ENCODE results near the gene CRACDL.

The CRACDL gene

DNA sequence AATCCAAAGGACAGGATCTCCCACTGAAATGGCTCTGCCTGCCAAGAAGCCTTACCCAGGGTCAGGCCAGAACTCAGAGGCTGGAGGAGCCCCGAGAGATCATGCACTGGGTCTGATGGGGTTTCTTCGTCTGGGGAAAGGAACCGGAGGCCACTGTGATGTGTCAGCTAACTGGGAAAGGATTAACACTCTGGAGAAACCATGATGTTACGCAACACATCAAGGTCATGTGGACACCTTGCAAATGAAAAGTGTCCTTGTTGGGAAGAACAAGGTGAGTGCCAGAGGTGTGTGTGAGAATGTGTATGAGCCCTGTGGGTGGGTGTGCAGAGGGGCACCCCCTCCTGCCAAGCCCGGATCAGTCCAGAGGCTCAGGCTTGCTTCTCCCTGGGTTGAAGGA, 86.9 kb downstream of the CRACDL start:
- no peak for DNase-seq

DNA sequence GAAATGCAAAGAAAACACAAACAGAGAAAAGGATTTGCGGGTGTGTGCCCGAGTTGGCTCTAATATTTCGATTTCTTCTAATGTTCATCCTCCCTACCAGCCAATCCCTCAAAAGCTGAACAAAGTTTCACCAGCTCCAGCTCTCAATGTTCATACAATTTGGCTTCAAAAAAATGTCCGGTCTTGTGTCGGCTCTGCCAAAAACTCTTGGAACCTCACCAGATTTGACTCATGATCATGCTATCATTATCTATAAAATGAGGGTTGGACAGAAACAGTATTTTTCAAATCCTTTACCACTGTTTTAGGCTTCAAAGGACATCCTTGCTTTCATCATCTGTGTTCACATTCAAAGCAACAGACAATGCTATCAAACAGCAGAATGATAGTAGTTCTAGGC, 88.2 kb downstream of the CRACDL start:
- DNase-seq, result no peak

DNA sequence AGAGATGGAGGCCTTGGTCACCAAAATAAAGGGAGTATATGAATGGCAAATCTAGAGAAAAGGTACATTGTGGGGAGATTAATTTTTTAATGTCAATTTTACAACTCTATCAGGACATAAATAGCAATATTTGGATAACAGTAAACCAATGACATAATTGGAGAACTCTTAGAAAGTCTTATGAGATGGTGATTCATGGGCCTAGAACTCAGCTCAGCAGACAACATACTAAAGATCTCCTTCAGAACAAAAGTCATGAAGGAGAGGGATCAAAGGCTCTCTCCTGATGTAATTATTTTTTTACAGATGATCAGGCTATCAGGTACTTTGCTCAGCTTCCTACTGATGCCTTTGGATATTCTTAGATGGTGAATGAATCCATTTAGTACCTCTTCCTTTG, 90.0 kb downstream of the CRACDL start:
- no peak for DNase-seq

DNA sequence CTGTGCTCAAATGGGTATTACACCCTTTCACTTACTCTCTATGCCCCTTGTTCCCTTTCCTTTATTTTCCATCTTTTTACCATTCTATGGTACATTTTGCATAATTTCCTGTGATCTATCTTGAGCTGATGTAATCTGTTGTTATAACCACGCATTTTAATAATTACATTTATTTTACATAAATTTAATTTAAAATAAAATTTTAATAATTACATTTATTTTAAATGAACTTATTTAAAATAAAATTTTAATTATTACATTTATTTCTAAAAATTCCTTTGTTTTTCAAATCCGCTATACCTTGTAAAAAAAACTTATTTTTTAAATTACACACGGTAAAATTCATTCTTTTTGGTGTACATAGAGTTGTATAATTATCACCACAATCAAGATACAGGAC, 93.9 kb downstream of the CRACDL start:
- no peak for DNase-seq

DNA sequence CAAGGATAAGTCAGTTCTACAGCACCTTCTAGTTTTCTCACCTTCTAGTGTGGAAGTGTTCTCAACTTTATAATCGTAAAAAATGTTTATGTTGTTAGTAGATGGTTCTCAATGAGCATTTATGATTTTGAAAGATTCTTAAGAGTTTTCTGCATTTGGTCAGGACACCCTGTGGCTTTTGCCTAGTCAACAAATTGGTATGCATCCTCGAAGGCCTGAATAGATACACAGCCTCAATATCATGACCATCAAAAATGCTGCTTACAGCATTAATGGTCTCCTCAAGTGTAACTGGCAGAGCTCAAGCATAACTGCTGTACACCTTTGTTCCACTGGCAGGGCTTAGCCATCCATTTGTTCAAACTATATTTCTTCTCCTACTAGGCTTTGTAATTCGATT, 96.7 kb downstream of the CRACDL start:
- DNase-seq, result no peak

DNA sequence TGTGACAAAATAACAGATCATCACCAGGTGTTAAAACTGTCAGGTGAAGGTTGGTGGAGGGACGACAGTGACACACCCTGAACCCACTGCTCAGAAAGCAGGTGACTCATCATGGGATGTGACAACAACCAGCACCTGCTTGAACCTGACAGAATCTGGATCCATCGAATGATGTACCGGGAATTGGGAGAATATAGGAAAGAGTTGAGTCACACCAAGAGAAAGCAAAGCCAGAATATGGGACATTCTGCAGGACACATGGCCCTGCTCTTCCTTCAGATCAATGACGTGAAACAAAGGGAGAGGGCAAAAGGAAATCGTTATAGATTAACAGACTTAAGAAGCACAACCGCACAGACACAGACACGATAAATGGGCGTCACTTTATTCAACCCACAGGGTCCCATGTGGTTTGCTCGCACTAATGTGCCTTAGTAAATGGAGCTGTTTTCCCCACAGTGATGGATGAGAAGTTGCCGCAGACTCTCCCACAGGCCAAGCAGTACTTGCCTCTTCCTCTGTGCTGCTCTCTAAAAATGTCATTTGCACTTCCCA, 100.1 kb downstream of the CRACDL start:
- no peak for DNase-seq

DNA sequence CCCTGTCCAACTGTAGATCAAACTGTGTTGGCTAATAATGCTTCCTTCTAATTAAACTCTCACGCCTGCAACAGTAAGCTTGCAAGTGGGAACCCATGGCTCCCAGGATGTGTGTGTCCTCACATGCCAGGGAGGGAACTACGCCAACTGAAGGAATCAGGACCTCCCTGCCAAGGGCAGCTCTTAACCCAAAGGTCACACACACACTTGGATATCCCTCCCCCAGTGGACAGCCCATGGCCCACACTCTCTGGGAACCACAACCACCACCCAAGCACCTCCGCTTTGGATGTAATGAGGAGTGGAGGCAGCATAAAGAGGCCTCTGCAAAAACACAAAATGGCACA, 102.1 kb downstream of the CRACDL start:
- DNase-seq, result no peak

DNA sequence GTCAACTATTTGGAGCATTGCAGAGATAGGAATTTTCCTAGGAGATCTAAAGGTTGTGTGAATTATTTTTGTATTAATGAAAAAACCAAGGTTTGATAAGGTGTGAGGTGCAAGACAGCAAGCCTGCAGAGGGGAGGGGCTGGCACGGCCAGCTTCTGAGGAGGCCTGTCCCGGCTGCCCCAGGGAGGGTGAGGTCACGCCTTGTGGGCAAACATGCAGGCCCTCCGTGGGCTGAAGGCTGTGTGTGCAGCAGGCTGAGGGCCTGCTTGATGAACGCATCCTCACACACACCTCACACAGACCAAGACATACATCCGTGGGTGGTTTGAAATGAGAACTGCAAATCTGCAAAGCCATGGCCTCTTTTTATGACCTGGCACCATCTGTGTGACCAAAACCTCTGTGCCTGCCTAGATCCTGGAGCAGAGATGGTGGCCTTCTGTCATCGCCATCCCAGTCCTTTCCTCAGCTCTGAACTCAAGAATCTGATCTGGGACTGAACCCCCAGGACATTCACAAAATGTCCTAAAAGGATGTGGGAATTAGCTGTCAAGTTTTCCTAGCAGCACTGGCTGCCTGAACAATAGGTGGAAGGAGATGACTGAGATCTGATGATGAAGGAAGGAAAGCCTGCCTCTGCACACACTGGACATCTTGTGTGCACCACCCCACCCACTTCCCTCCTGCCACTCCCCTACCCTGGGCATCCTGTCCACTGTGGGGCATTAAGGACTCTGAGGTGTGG, 102.7 kb downstream of the CRACDL start:
- no peak for DNase-seq

DNA sequence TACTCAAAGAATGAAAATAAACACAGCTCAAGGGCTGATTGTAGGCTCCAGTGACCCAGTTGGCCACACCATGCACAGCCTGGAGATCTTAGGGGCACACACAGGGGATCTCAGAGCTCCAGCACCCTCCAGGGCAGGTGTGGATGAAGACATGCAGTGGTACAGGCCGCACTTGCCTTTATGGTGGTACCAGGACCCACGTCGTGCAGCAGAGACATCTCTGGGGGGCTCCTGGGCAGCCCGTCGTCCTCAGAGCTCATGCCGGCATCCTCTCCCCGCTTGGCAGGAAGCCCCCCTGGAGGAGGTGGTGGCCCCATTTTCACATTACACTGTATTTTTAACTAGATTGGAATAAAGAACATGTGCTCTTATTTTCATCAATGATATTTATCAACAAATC, 103.9 kb downstream of the CRACDL start:
- DNase-seq, result no peak

DNA sequence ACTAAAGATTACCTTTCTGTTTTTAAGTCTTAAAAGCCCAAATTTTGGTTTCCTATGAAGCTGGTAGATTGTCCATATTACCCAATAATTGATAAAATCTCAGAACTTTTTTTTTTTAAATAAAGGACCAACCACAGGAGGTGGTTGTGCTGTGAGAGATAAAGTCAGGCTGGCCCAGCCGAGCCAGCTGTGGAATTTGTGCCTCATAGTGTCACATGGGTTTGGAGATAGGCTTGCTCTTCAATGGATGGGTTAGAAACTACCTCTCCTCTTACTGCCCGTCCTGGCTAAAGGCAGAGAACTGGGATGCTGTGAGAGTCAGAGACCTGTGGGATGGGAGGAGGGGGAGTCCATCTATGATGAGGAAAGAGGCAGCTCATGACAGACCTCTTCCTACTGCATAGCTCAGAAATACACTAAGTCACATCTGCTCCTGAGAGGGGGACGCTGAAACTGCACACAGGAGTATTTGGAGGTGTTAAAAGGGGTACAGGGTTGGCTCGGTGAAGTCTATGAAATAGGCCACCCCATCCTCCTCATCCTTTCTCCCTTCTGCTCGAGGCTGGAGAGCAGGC, 105.4 kb downstream of the CRACDL start:
- no peak for DNase-seq

DNA sequence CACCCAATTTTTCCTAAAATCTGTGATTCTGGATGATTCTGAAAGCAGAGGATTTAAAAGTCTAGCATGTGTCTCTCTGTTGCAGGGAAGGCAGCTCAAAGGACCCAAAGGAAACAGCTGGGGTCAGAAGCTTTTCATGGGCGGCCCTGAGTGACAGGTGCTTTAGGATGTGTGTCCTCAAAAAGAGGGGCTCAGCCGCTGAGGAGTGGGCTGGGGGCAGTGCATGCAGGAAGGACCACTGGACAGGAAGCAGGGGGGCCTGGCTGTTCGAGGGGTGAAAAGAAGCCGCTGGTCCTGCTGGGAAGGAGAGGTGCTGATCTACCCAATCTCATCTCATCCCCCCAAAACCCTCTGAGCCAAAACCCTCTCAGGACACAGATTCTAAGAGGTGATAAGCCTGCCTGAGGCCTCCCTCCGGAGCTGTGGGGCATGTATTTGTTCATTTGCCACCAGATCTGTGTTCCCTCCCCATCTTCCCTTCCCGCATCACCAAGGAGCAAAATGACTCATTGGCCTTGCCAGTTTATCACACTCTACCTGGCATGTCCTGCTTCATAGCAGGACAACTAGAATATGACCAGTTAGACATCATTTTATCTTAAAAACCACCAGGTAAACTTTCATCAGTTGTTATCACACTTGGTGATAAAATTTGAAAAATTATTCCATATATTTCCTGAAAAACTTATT, 106.3 kb downstream of the CRACDL start:
- no peak for DNase-seq

DNA sequence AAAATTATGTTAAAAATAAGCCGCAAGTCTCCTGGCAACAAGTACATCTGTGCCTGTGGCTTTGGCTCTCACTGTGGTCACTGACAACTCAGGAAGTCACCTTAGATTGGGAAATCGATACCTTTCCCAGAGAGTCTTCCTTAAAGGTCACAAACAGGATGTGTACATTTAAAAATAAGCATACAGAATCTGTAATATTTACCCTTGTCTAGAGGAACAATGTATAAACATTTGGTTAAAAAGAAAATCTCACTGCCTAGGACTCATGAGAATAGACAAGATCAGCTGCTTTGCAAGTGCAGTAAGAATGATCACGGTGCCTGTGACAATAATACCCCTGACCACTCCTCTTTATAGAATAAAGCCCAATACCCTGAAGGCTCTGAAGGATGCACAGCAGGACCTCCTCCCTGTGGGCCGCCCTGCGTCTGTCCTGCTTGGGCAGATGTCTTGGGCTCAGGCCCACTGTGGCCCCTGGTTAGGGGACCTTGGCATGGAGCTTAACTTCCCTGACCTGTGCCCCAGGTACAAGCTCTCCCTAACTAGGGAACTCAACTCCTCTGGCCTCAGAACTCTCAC, 107.1 kb downstream of the CRACDL start:
- DNase-seq, result no peak

DNA sequence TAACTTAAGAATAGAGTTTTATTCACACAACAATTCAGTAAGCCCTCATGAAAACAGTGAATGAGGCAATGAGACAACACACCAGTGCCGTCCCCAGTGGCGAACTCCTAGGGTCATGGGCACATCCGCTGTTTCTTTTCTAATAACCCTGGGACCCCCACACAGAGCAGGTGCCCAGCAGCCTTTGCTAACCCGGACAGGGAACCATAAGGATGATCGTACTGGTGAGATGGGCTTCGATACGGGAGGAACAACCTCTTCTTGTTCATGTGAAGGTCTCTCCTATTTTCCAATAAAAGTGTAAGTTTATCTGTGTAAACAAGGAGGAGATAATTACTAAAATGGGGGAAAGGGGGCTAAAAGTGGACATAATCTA, 107.7 kb downstream of the CRACDL start:
- DNase-seq, result no peak

DNA sequence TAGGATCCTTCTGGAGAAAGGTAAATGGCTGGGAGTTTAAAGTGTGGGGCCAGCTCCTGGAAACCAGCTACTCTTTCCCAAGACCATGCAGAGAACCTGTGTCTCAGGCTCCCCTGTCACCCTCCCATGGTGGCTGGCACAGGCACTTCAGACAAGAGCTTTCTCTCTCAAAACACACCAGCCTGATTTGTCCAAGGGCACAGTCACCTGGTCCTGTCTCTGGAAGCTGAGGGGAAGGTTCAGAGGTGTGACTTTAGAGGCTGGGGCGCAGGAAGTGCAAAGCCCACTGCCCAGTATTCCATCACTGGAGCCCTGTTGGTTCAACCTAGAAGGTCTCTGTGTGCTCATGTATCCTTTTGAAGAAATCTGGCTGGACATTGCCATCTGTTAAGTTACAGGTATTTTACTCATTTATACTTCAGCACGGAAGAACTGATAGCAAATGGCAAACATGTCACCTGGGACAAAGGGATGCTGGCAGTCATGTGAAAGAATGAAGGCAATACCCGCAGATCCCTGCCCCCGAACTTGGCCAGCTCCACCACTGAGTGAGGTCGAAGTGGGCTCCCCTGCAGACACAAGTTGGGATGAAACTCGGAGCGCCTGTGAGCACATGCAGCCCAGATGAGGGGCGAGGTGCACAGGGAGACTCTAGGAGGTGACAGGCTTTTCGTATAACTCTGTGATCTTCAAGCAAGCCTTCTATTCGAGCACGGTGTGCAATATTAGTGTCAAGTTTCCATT, 108.2 kb downstream of the CRACDL start:
- DNase-seq, result no peak

DNA sequence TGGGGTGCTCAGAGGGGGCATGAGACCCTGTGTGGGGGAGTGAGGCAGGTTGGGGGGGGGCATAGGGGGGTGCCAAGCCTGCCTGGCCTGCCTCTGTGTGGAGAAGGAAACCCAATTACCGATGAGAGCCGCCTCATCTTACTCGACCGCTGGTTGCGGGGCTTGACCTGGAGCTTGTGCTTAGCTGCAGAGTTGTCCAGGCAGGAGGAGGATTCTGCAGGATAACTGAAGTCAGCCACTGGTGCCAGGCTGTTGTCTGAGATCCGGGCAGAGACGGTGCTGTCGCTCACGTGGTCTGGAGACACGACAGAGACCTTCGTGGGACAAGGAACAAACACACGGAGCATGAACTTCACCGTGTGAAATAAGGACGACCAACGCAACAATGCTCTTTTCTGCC, 109.2 kb downstream of the CRACDL start:
- DNase-seq, result no peak

DNA sequence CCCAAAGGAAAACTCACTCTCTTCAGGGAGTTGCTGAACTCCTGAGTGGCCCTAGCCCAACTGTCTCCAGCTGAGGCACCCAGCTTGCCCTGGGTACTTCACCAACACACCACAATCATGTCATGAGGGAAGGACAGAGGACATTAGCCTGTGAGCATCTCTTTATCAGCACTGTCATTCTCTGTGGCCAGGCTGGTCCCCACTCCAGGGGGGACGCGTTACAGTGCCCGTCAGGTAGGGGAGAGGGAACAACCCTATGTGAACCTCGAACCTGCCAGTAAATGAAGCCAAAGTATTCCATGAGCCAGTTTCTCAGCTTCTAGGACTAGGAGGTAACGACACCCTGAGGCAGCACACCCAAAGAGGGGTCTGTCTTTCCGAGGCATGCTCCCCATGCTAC, 110.2 kb downstream of the CRACDL start:
- DNase-seq, result no peak

DNA sequence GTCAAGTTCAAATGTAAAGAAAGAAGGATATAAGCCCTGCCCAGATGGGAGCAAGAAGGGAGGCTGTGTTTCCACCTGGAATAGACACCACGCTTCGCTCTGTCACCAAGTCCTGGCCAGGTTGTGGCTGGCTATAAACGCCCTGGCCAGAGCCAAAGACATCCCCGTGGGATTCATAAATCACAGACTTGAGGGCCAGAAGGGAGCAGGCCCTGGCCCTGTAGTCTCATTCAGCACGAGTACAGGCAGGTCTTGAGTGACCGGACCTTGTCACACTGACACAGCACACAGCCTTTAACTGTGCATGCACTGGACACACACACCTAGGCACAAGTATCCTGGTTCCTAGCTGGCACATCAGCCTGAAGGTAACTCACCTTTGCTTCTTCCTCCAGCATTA, 110.6 kb downstream of the CRACDL start:
- no peak for DNase-seq

DNA sequence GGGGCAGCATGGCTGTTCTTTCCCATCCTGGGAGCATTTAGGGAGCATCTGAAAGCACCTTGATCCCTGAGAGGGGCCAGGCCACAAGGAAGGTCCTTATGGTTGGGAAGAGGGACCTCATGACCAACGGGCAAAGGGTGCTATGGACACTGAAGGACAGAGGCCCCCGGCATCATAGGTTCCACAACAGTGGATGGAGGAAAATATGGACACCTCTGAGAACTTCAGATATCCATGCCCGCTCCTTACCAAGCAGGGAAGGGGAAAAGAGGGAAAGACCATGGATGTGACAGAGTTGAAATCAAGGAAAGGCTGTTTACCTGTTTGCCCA, 111.0 kb downstream of the CRACDL start:
- DNase-seq, result no peak

DNA sequence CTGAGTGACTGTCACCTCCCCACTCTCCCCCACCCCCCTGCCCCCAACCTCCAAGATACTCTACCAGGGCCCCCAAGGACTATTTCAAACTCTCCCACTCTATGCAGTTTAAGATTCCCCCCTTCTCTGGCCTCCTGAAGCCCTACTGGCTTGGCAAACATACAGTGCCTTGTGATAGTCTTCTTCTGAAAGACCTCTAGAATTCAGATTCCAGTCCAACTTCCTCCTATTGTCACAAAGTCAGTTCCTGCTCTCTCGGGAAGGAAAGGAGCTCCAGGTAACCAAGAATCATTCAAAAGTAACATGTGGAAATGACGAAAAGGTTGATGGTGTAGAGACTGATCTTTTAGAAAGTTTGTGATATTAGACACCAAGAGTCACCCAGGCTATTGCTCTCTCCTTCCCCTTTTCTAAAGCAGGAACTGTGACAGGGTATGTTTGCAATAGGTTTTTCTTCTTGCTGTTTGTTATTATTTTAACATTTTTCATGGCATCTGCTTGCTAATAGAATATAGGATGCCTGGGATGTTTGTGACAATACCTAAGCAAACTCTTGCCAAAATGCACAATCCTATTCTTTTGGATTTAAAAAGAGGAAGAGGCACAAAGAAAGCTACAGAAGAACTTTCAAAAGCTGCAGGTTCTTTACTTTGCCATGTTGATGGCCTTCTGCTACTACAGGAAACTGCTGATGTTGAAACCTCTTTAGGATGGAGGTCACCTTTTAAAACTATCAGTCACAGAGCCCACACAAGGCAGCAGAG, 111.6 kb downstream of the CRACDL start:
- peak; percentile 63 to 78 for DNase-seq

DNA sequence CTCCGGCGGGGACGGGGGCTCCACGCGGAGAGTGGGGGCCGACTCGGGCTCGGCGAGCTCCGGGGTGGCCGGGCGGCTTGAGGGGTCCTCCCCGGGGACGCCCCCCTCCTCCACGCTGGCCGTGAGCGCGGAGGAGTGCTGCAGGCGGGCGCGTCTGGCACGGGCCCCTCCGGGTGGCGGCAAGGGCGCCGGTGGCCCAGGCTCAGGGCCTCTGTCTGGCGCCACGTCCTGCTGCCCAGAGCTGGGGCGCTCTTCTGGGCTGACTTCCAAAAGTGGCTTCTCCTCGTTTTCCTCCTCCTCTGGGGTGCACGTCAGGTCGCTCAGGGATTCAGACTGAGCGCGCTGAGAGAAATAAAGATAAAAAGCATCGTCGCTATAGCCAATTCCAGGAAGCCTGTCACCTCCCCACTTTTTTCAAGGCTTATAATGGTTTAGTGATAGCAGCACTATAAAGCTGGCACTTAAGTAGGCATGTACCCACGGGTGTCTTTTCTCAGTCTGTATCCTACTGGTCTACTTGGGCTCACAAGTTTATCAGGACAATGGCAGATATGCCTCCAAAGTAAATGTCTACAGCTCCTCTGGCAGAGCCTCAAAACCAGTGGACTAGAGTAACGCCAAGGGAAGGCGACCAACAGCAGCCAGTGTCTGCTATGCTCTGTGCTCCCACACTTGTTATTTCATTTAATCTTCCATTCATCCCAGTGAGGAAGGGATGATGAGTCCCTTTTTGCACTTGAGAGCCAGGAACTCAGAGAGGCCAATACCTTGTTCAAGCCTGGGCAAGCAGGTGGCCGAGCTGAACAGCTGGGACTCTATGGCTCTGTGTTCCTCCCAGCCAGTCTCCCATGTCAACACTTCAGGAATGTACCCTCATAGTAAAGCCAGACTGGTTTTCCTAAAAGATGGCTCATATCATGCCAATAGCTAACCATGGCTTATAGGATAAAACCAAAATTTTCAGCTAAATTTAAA, 112.5 kb downstream of the CRACDL start:
- DNase-seq, result no peak

All from Kasumi-1 (cell line).